Naive thymus-derived CD4-positive, alpha-beta T cell (primary cell): ENCODE measurements around the gene BHMT2. TPM values are rescaled to one million over a fixed set of nuclear protein-coding genes. Genes with fewer than 3 reads are reported as not detected.

Experiments
- ATAC-seq: fragments of 150-1000 bp; cut with Tn5 transposase; 2 replicates; pipeline ENCODE4 v1.10.0; 2021; ENCODE audit warnings: mild to moderate bottlenecking, moderate library complexity
- CTCF ChIA-PET: fragments of 350-600 bp; sonication (Branson Sonifier 250); formaldehyde crosslinking; loops from one replicate; lab custom pipeline; 2021; ENCODE audit warnings: antibody characterized with exemption; lab: Charles Lee
- POLR2A ChIA-PET: fragments of 350-600 bp; sonication (Branson Sonifier 250); formaldehyde crosslinking; loops from one replicate; lab custom pipeline; 2021; ENCODE audit warnings: antibody characterized with exemption, inconsistent platforms; lab: Charles Lee
- DNase-seq, 9 donors: peaks; one replicate each; pipeline versions ENCODE4 v3.0.0 to v3.0.0-alpha.2; 2020 to 2022; ENCODE audit warnings: mixed read lengths in 1 of 9
- H3K27ac ChIP-seq: one replicate; pipeline ENCODE4 v1.7.0; 2013; ENCODE audit warnings: mild to moderate bottlenecking, low read depth, low read length, moderate library complexity
- H3K27me3 ChIP-seq, 2 donors: one replicate each; pipeline ENCODE4 v1.7.0; 2013; ENCODE audit warnings: low read length in 2 of 2, mild to moderate bottlenecking in 2 of 2, moderate library complexity in 2 of 2; ENCODE audit not compliant: control insufficient read depth in 2 of 2, insufficient read depth in 2 of 2
- H3K36me3 ChIP-seq, 3 experiments: 1 replicate in 2 of 3; 2 replicates in 1 of 3; pipeline ENCODE4 v1.7.0; 2013; ENCODE audit warnings: low read length in 3 of 3, mild to moderate bottlenecking in 3 of 3, moderate library complexity in 1 of 3; ENCODE audit not compliant: insufficient read depth in 3 of 3, control insufficient read depth in 2 of 3
- H3K4me1 ChIP-seq, 2 donors: one replicate each; pipeline ENCODE4 v1.7.0; 2013; ENCODE audit warnings: low read length in 2 of 2, mild to moderate bottlenecking in 2 of 2, moderate library complexity in 1 of 2; ENCODE audit not compliant: control insufficient read depth in 2 of 2, insufficient read depth in 2 of 2
- H3K4me3 ChIP-seq: 2 replicates; pipeline ENCODE4 v1.7.0; 2013; ENCODE audit warnings: mild to moderate bottlenecking, low read length
- H3K9me3 ChIP-seq, 3 experiments: 1 replicate in 2 of 3; 2 replicates in 1 of 3; pipeline ENCODE4 v1.7.0; 2013; ENCODE audit warnings: low read length in 3 of 3; ENCODE audit not compliant: control insufficient read depth in 2 of 3
- H3K27ac Mint-ChIP-seq, 9 donors: one replicate each; pipeline ENCODE4 v1.8.0; 2020 to 2022; ENCODE audit warnings: mixed read lengths in 9 of 9, mild to moderate bottlenecking in 8 of 9, moderate library complexity in 5 of 9, inconsistent platforms in 2 of 9
- H3K27me3 Mint-ChIP-seq, 5 donors: one replicate each; pipeline ENCODE4 v1.8.0; 2021 to 2022; ENCODE audit warnings: mixed read lengths in 5 of 5, mild to moderate bottlenecking in 1 of 5
- H3K36me3 Mint-ChIP-seq, 5 donors: one replicate each; pipeline ENCODE4 v1.8.0; 2020 to 2022; ENCODE audit warnings: mixed read lengths in 5 of 5, mild to moderate bottlenecking in 3 of 5, inconsistent platforms in 1 of 5
- H3K4me1 Mint-ChIP-seq, 7 donors: one replicate each; pipeline ENCODE4 v1.8.0; 2020 to 2022; ENCODE audit warnings: mixed read lengths in 7 of 7, mild to moderate bottlenecking in 3 of 7, inconsistent platforms in 1 of 7
- H3K4me3 Mint-ChIP-seq, 10 donors: one replicate each; pipeline ENCODE4 v1.8.0; 2020 to 2022; ENCODE audit warnings: mild to moderate bottlenecking in 10 of 10, mixed read lengths in 10 of 10, moderate library complexity in 6 of 10, inconsistent platforms in 2 of 10
- H3K9me3 Mint-ChIP-seq, 11 donors: one replicate each; pipeline ENCODE4 v1.8.0; 2020 to 2022; ENCODE audit warnings: mixed read lengths in 11 of 11, mild to moderate bottlenecking in 4 of 11, inconsistent platforms in 1 of 11, moderate library complexity in 1 of 11
- intact Hi-C, 2 donors: fragments of 100-400 bp; cut with micrococcal nuclease; formaldehyde crosslinking; loops; one replicate each; pipeline ENCODE4 v1.15.1; 2023
- polyA plus RNA-seq, 2 donors: library from polyadenylated mRNA; unstranded; fragments of 300-500 nt; fragmentation: Illumina TruSeq; gene quantifications; one replicate each; pipeline ENCODE4 v1.2.3, GENCODE V29; 2021
- total RNA-seq, 6 experiments: library from RNA in 5 of 6; stranded (reverse) in 5 of 6; gene quantifications; 1 replicate in 5 of 6; 2 replicates in 1 of 6; pipeline ENCODE4 v1.2.3 and lab custom pipeline; 2021 to 2026

The BHMT2 gene
- total and polyA plus RNA-seq, 7 experiments from 2014 or later, result not detected

DNA sequence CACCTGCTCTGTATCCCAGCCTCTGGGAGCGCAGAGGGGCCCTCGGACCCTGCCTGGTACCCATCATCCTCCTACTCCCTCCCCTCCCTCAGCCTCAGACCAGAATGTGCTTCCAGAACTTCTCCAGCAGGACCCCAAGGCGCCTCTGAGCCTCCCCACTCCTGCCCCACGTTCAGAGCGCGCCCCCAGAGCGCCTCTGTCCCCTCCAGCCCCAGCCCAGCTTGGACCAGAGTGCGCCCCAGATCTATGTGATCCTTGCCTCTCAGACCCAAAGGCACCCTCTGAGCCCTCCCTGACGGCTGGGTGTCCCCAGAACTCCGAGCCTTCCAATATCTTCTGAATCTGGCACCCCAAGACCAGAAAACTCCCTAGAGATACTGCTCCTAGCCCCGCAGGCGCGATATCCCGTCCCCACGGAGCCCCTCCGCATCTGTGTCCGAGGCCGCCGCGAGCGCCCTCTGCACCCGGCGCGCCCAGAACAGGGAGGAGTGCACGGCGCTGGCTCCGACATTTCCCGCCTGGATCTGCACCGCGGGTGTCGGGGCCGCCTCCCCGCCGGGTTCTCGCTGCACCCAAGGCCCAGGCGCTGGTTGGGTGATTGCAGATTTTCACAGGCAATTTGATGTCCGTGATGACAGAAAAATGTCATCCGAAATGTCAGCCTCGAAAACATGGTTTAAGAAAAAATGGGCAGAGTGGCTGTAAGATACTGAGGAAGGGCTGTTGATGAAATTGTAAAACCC, 42.6 kb downstream of the BHMT2 start:
- intact Hi-C loops, result loop anchor here in 1 of 2 donors (5.0 kb wide), 1 partner anchor 225 kb away; no protein-coding TSS in a partner anchor
- no peaks in the 10 kb centered on the region for H3K4me1 ChIP-seq
- Mint-ChIP-seq H3K27ac (no peak overlapping the region), H3K27me3 (peaks cover 43 to 76% (median 54%) of the 10 kb centered on the region in 5 donors), H3K4me1 (peaks cover 0 to 3% (median 0%) of the 10 kb centered on the region in 7 donors), H3K9me3 (no peaks in the 10 kb centered on the region), H3K4me3 (no peak overlapping the region), H3K36me3 (no peaks in the 10 kb centered on the region)
- POLR2A ChIA-PET, result no interaction called here
- DNase-seq (no peak), ATAC-seq (no peak)
- H3K36me3 ChIP-seq, result no peaks in the 10 kb centered on the region
- no peak overlapping the region for H3K4me3 ChIP-seq
- H3K9me3 ChIP-seq, result no peaks in the 10 kb centered on the region
- H3K27me3 ChIP-seq, result peaks cover 0 to 6% of the 10 kb centered on the region in 2 donors
- H3K27ac ChIP-seq, result no peak overlapping the region
- CTCF ChIA-PET, result no interaction called here

DNA sequence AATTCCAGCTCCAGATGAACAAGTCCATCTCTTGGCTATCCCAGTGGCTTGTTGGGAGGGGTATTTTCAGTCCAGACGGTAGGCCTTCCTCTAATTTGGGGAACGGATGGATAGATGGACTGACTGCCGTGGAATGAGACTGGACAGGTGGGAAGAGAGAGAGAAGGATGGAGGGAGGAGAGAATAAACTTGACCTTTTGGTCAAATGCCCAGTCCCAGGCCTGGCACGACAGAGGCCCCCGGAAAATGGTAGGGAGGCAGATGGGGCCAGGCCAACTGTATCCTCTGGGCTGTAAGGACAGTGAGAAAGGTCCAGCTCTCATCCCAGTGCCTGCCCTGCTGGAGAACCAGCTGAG, 43.1 kb downstream of the BHMT2 start:
- Mint-ChIP-seq H3K4me3 (no peak overlapping the region), H3K36me3 (no peaks in the 10 kb centered on the region), H3K4me1 (no peaks in the 10 kb centered on the region), H3K27me3 (peaks cover 40 to 72% (median 54%) of the 10 kb centered on the region in 5 donors), H3K27ac (no peak overlapping the region), H3K9me3 (no peaks in the 10 kb centered on the region)
- no peak for ATAC-seq
- Histone ChIP-seq H3K27me3 (peaks cover 0 to 6% of the 10 kb centered on the region in 2 donors), H3K9me3 (no peaks in the 10 kb centered on the region), H3K4me3 (no peak overlapping the region), H3K4me1 (no peaks in the 10 kb centered on the region), H3K36me3 (no peaks in the 10 kb centered on the region), H3K27ac (no peak overlapping the region)
- CTCF ChIA-PET, result no interaction called here
- POLR2A ChIA-PET, result no interaction called here
- intact Hi-C loops, result loop anchor here in 1 of 2 donors (5.0 kb wide), 1 partner anchor 225 kb away; no protein-coding TSS in a partner anchor
- DNase-seq, result no peak

DNA sequence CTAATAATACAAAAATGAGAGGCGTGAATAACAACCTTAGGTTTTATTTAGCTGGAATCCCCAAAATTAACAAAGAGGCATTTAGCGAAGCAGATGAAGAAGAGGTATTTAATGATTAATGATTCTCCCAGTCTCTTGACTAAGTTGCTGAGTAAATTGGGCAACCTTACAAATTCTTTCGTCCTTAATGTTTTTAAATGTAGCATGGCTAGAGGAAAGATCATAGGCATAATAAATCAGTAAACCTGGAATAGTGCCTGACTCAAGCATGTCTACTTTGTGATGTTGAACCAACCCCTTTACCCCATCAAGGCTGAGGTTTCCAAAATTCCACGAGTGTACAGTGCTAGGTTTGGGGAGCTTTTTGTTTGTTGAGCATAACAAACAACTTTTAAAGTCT, 49.9 kb downstream of the BHMT2 start:
- no peaks in the 10 kb centered on the region for H3K36me3 Mint-ChIP-seq
- ChIA-PET POLR2A (no interaction called here), CTCF (interaction anchor here (1.1 kb wide), 1 partner anchor 12 kb away, joined by 3 read pairs; no protein-coding TSS in a partner anchor)
- H3K4me1 ChIP-seq, result no peaks in the 10 kb centered on the region
- H3K27ac Mint-ChIP-seq, result no peak overlapping the region
- H3K9me3 Mint-ChIP-seq, result no peaks in the 10 kb centered on the region
- H3K9me3 ChIP-seq, result no peaks in the 10 kb centered on the region
- no peak overlapping the region for H3K4me3 ChIP-seq
- H3K36me3 ChIP-seq, result no peaks in the 10 kb centered on the region
- ATAC-seq, result no peak
- H3K27me3 Mint-ChIP-seq, result peaks cover 0 to 22% (median 13%) of the 10 kb centered on the region in 5 donors
- no peak overlapping the region for H3K4me3 Mint-ChIP-seq
- intact Hi-C loops, result no loop called here
- H3K27ac ChIP-seq, result no peak overlapping the region
- no peak for DNase-seq
- H3K27me3 ChIP-seq, result peaks cover 0 to 6% of the 10 kb centered on the region in 2 donors
- H3K4me1 Mint-ChIP-seq, result peaks cover 0 to 4% (median 0%) of the 10 kb centered on the region in 7 donors

DNA sequence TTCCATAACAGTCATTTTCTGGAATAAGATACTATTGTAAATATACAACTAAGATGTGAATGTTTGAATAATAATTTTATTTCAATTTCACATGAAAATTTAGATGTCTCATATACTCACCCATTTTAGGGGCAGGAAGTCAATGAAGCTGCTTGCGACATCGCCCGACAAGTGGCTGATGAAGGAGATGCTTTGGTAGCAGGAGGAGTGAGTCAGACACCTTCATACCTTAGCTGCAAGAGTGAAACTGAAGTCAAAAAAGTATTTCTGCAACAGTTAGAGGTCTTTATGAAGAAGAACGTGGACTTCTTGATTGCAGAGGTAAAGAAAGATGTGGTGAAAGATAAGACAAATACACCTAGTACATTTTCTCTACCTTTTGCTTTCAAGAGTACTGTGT, 50.7 kb downstream of the BHMT2 start:
- H3K27ac Mint-ChIP-seq, result no peak overlapping the region
- DNase-seq (no peak), ATAC-seq (no peak)
- H3K4me1 Mint-ChIP-seq, result peaks cover 0 to 4% (median 0%) of the 10 kb centered on the region in 7 donors
- CTCF ChIA-PET, result no interaction called here
- intact Hi-C loops, result no loop called here
- peaks cover 0 to 18% (median 8%) of the 10 kb centered on the region in 5 donors for H3K27me3 Mint-ChIP-seq
- H3K9me3 Mint-ChIP-seq, result no peaks in the 10 kb centered on the region
- H3K27me3 ChIP-seq, result no peaks in the 10 kb centered on the region
- no peak overlapping the region for H3K27ac ChIP-seq
- no peak overlapping the region for H3K4me3 ChIP-seq
- POLR2A ChIA-PET, result no interaction called here
- H3K9me3 ChIP-seq, result no peaks in the 10 kb centered on the region
- no peaks in the 10 kb centered on the region for H3K36me3 ChIP-seq
- no peak overlapping the region for H3K4me3 Mint-ChIP-seq
- H3K4me1 ChIP-seq, result no peaks in the 10 kb centered on the region
- H3K36me3 Mint-ChIP-seq, result no peaks in the 10 kb centered on the region

DNA sequence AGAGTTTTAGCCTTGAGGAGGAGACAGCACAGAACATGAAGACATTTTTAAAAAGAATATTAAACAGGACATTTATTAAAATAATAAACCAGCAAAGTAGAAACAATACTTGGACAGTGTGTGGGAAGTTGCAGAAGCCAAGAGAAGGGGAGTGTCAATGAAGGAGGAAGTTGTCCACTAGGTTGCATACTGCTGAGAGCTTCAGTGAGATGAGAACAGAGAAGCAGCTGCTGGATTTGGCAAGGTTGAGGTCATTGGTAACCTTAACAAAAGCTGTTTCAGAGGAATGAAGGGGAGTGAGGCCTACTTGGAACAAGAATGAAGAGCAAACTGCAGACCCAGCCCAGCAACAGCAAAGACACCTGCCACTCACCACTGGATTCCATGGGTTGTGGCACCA, 53.4 kb downstream of the BHMT2 start:
- no peaks in the 10 kb centered on the region for H3K9me3 Mint-ChIP-seq
- no peaks in the 10 kb centered on the region for H3K4me1 ChIP-seq
- H3K27me3 Mint-ChIP-seq, result peaks cover 0 to 17% (median 8%) of the 10 kb centered on the region in 5 donors
- intact Hi-C loops, result no loop called here
- ATAC-seq, result no peak
- H3K9me3 ChIP-seq, result no peaks in the 10 kb centered on the region
- no peaks in the 10 kb centered on the region for H3K27me3 ChIP-seq
- ChIA-PET CTCF (interaction anchor here (0.5 to 1.1 kb wide), 2 partner anchors 10 to 678 kb away, joined by 3 to 4 read pairs; no protein-coding TSS in a partner anchor), POLR2A (no interaction called here)
- no peak overlapping the region for H3K27ac Mint-ChIP-seq
- no peak overlapping the region for H3K4me3 ChIP-seq
- no peaks in the 10 kb centered on the region for H3K36me3 Mint-ChIP-seq
- peaks cover 0 to 4% (median 0%) of the 10 kb centered on the region in 7 donors for H3K4me1 Mint-ChIP-seq
- no peak overlapping the region for H3K4me3 Mint-ChIP-seq
- no peak for DNase-seq
- no peak overlapping the region for H3K27ac ChIP-seq
- H3K36me3 ChIP-seq, result no peaks in the 10 kb centered on the region

DNA sequence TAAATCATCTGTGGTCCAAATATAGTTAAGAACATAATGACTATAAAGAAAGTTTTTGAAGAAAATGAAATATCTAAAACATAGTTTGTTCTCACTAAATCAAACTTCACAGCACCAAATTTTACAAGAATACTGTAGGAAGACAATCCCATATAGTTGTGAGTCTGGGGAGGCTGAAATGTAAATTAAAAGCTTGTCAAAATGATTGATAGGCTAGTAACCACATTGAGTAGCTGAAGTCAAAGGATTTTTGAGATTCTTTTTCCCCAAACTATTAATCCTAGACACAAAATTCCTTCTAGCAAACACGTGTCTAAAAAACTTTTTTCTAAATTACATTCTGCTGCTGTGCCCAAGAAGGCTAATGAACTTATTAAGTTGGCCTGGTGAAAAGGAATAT, 55.0 kb downstream of the BHMT2 start:
- H3K27me3 Mint-ChIP-seq, result peaks cover 0 to 9% (median 0%) of the 10 kb centered on the region in 5 donors
- CTCF ChIA-PET, result interaction anchor here (0.7 kb wide), 1 partner anchor 9 kb away, joined by 3 read pairs; no protein-coding TSS in a partner anchor
- peaks cover 0 to 4% (median 0%) of the 10 kb centered on the region in 7 donors for H3K4me1 Mint-ChIP-seq

More for the DNA sequence above, 55.0 kb downstream of the BHMT2 start:
- Histone ChIP-seq H3K27ac (no peak overlapping the region), H3K27me3 (no peaks in the 10 kb centered on the region), H3K36me3 (no peaks in the 10 kb centered on the region), H3K9me3 (no peaks in the 10 kb centered on the region), H3K4me3 (no peak overlapping the region), H3K4me1 (no peaks in the 10 kb centered on the region)
- no peaks in the 10 kb centered on the region for H3K9me3 Mint-ChIP-seq
- ATAC-seq (no peak), DNase-seq (no peak)
- no peak overlapping the region for H3K4me3 Mint-ChIP-seq
- H3K36me3 Mint-ChIP-seq, result no peaks in the 10 kb centered on the region
- POLR2A ChIA-PET, result no interaction called here
- H3K27ac Mint-ChIP-seq, result no peak overlapping the region
- intact Hi-C loops, result no loop called here
